ENCODE results near the gene PAX1.
A peak's percentile ranks its signal among the peaks of the same experiment; 100 is the strongest.

Gene PAX1

GRCh38 chr20:21703717-21704407, 1.6 kb upstream of the PAX1 start:
- DNase-seq, result no peak

DNA sequence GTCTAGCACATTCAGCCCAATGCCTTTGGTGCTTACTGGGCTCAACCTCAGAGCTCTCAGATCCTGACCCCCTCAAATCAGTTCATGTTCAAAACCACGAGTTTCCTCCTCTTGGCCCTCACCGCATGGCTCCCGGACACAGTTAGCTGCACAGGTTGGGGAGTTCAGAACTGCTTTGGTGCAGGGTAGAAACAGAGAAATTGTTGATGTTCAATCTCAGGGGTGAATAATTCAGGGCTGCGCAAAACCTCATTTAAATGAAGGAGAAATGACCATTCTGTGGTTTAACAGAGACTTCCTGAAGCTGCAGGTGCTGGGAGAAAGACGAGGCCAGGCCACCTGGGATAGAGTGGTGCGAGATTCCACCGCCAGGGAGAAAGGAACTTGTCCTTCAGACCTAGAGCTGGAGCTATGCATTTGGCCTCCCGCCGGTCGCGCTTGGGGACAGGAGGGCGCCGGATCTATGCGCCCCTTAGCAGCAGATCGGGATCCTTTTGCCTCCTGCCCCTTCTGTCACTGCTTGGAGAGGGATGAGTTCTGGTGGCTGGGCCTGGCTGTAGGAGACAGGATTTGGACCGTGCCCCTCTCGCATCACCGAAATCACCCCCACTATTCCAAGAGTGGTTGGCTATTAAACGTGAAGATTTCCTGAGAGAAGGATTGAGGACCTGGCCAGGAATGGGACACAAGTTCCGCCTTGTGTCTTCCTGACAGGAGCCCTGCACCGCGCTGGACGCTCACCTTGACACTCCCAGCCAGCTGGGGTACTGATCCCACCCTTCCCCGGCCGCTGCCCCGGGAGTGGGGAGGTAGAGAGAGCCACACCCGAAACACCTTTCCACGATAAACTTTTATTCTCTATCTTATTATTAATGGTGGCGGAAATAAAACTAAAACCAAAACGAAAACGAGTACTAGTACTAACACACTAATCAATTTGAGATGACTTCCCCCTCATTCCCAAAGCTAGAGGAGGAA, 767 bp upstream of the PAX1 start:
- DNase-seq, result no peak

- no peak for DNase-seq
Measured at GRCh38 chr20:21706261-21707195, 1.1 kb downstream of the PAX1 start.

- DNase-seq, result no peak
Measured at GRCh38 chr20:21707267-21707666, 1.8 kb downstream of the PAX1 start.

GRCh38 chr20:21707999-21708737, 2.7 kb downstream of the PAX1 start:
- no peak for DNase-seq

- DNase-seq, result no peak
Measured at GRCh38 chr20:21708738-21709534, 3.5 kb downstream of the PAX1 start.

DNA sequence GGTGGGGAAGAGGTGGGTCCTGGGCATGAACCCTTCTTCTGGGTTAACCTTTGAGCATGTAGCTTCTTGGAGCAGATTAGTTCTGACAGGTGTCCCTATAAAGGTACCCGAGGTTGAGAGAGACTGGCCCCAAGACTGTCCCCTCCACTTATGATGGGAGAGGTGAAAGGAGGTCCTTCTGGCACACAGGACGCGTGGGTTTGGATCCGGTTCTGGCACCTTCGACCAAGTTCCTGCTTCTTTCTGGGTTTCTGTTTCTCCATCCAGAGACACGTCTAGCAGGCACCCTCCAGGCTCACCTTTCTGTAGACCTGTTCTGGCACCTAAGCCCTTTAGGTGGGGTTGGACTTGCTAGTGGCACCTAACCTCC, 4.1 kb downstream of the PAX1 start:
- no peak for DNase-seq

DNA sequence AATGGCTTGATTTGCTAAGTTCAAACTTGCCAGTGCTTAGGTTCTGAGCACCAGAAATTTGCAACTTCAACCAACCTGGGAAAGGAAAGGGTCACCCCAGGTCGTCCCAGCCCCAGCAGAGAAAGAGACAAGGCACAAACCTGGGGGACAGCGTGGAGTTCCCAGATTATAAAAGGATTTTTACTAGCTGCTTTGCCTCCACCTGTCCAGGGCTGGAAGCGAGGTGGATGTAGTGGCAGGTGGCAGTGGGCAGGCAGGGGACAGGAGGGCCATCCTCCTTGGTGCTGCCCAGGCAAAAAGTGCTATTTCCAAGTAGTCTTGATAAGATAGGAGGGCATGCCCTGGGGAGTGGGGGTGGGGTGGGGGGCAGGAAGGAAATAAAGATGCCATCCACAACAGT, 4.9 kb downstream of the PAX1 start:
- no peak for DNase-seq

GRCh38 chr20:21710863-21711431, 5.5 kb downstream of the PAX1 start:
- no peak for DNase-seq

- DNase-seq, result no peak
Measured at GRCh38 chr20:21712443-21713059, 7.1 kb downstream of the PAX1 start.

DNA sequence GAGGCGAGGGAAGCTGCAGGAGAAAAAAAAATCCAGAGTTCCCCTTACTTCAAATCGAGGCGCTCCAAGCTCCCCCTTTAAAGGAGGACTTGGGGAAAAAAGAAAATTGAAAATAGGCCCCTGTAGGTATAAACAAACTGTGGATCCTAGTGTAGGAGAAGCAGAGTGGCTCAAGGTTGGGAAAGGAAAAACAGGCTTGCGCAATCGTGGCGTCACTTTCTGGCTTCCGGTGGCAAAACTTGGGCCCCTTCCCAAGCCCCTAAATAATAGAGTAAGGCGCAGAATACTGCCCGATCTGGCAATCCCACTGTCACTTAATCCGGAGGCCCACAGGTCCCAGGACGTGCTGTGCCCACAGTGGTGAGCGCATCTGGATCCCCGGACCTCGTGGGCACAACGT, 8.0 kb downstream of the PAX1 start:
- DNase-seq, result no peak

- DNase-seq, result no peak
Measured at GRCh38 chr20:21713901-21714296, 8.4 kb downstream of the PAX1 start.

- no peak for DNase-seq
Measured at GRCh38 chr20:21714297-21715192, 9.1 kb downstream of the PAX1 start.

DNA sequence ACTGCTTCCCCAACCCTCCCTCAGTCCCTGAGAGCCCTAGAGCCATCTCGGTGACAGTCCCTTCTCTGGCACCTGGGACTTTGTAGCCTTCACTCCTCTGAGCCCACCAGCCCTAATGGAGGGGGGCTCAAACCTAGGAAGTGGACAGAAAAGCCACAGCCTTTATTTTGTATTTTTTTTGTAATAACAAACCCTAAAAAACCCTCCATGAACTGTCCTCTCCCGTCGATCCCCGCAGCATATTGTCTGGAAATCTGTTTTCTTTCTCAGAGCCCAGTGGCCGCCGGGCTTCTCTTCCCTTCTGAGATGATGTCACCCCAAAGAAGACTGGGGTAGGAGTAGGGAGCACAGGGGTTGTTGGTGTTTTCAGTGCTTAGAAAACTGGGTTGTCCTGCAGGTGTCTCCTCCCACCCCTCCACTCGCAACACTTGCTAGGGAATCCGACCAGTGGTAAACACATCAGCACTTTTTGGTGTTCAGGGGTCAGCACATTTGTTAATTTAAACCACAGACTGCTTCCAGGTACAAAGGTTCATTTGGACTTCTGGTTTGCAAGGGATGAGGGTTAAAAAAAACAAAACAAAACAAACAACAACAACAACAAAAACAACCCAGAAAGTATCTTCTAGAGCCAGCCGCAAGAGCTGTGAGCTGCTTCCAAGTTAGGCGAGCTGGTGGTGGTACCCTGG, 9.9 kb downstream of the PAX1 start:
- DNase-seq, result no peak

DNA sequence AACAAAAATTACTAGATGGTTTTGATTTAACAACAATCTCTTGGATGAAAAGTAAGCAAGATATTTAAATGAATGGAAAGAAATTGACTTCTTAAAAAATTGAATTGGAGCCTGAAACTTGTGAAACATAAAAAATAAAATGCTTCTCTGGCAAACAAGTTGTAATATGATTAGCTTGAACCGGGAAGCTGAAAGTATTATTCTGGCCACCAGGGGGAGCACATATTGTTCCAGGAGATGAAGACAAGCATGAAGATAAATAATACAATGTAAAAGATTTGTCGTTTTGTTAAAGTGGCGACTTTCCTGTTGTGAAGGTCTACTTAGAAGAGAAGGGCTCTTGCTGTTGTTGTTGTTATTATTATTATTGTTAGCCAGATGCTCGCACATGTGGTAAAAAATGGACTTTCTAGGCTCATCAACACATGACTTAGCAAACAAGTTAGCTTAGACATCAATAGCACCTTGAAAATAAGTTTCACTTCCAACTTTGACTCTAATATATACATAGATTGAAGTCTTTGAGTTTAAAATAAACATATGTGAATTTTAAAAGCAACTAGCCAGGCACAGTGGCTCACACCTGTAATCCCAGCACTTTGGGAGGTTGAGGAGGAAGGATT, 14.2 kb downstream of the PAX1 start:
- peak; percentile 31 for DNase-seq

DNA sequence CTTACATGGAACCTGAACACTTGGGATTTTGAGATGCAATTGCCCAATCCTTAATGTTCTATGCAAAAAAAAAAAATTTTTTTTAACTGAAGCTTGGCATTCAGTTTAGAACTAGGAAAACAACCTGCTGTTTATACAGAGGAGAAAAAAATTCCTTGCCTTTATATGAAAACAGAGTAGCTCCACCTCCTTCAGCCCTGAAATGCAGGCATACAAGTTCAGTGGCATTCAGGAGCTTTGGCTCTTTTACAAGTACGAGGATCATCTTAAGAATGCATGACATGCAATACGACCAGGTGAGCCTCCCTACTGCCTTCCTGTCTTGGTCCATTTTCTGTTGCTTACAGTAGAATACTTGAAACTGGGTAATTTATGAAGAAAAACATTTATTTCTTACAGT, 20.4 kb downstream of the PAX1 start:
- DNase-seq, result no peak

DNA sequence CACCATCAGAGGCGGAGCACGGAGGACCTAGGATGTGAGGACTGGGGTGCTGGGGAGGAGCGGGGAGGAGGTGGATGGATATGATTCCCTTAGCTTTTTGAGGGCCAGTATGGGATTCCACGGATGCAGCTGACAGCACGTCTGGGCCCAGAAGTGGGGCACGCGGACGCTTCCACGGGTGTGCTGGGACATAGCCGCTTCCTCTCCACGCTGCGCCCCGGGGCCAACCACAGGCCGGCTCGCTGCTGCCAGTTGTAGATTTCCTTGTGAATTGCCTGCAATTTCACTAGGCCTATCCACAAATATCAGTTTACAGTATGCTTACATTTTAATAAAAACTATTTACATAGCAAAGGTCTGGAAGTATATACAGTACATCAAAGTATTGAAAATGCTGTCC, 23.9 kb downstream of the PAX1 start:
- no peak for DNase-seq

DNA sequence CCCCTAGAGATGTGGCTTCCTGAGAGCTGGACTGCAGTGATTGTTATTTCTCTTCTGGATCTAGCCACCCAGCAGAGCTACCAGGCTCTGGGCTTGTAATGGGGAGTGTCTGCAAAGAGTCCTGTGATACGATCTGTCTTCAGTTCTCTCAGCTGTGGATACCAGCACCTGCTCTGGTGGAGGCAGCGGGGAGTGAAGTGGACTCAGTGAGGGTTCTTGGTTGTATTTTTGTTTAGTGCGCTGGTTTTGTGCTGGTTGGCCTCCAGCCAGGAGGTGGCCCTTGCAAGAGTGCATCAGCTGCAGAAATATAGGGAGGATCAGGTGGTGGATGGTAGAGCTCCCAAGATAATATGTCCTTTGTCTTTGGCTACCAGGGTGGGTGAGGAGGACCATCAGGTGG, 33.7 kb downstream of the PAX1 start:
- DNase-seq, result no peak

DNA sequence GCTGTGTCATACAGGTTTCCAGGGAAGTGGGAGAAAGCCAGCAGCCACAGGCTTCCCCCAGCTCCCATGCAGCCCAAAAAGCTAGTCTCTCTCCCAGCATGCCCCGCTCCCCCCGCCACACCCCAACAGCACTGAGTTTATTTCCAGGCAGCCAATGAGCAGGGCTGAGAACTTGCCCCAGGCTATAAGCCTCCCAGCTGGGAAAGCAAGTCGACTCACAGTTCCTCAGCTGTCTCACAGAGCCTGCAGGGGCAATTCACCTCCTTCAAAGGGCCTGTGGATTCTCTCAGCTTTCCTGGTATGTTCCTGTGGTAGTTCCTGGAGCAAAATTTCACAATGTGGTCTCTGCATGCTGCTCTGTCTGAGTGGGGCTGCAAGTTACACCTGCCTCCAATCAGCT, 34.2 kb downstream of the PAX1 start:
- no peak for DNase-seq
